Endothelial cell of umbilical vein (primary cell): ENCODE data around the gene SPNS1. TPM values are rescaled to one million over a fixed set of nuclear protein-coding genes. Genes with fewer than 3 reads are reported as not detected.

Experiments
- BruUV-seq: library from RNA; stranded (reverse); fragments of 400-500 nt; replicated peaks from 2 replicates; lab custom pipeline; 2021; lab: Mats Ljungman, UMichigan
- CTCF ChIA-PET: fragments of 300-600, 350-600 bp; sonication (Branson Sonifier 250); formaldehyde crosslinking; loops from one replicate; lab custom pipeline; 2021; ENCODE audit warnings: antibody characterized with exemption, inconsistent platforms; lab: Charles Lee
- POLR2A ChIA-PET: fragments of 300-600, 350-600 bp; sonication (Branson Sonifier 250); formaldehyde crosslinking; loops from one replicate; lab custom pipeline; 2021; ENCODE audit warnings: antibody characterized with exemption, inconsistent platforms; lab: Charles Lee
- DNase-seq: peaks from one replicate; pipeline ENCODE4 v3.0.0-alpha.2; 2011; ENCODE audit warnings: low read depth, low spot score
- FAIRE-seq: peaks from 2 replicates; lab custom pipeline; 2011; peaks lifted over from hg19 to GRCh38; lab: Jason Lieb, UNC
- H2AFZ ChIP-seq: 2 replicates; pipeline ENCODE4 v1.6.0; 2012; ENCODE audit warnings: low read depth, low read length, control low read depth, inconsistent platforms
- H3K27ac ChIP-seq: 2 replicates; pipeline ENCODE4 v1.5.1; 2011; ENCODE audit warnings: low read depth, mild to moderate bottlenecking, control low read depth, low read length, moderate library complexity; ENCODE audit not compliant: insufficient read depth
- H3K27me3 ChIP-seq, 2 experiments: 2 replicates each; pipeline versions ENCODE4 v1.6.0 to v1.6.1; 2011; ENCODE audit warnings: low read length in 2 of 2, mixed read lengths in 1 of 2; ENCODE audit not compliant: control insufficient read depth in 2 of 2, insufficient read depth in 2 of 2
- H3K36me3 ChIP-seq, 2 experiments: 2 replicates in 1 of 2; 3 replicates in 1 of 2; pipeline ENCODE4 v1.5.1; 2011; ENCODE audit warnings: low read length in 2 of 2, mild to moderate bottlenecking in 1 of 2, moderate library complexity in 1 of 2; ENCODE audit not compliant: control insufficient read depth in 2 of 2, insufficient read depth in 2 of 2; ENCODE audit errors: extremely low read depth in 1 of 2
- H3K4me1 ChIP-seq: 3 replicates; pipeline ENCODE4 v1.5.1; 2011; ENCODE audit warnings: mild to moderate bottlenecking, low read length; ENCODE audit not compliant: control insufficient read depth, insufficient read depth; ENCODE audit errors: extremely low read depth
- H3K4me2 ChIP-seq: 2 replicates; pipeline ENCODE4 v1.6.1; 2011; ENCODE audit warnings: low read length, control low read depth, mixed read lengths; ENCODE audit not compliant: insufficient read depth
- H3K4me3 ChIP-seq, 3 experiments: fragments of 200-600 bp in 1 of 3; sonication (generic), shearing (Covaris generic) in 1 of 3; replicated peaks in 1 of 3; 2 replicates each; pipeline ENCODE4 v1.5.1; 2011 to 2016; ENCODE audit warnings: control low read depth in 3 of 3, low read length in 3 of 3, mild to moderate bottlenecking in 2 of 3, inconsistent platforms in 1 of 3, low read depth in 1 of 3, moderate library complexity in 1 of 3; ENCODE audit not compliant: insufficient read depth in 1 of 3
- H3K79me2 ChIP-seq: 2 replicates; pipeline ENCODE4 v1.6.0; 2012; ENCODE audit warnings: low read length, inconsistent platforms; ENCODE audit not compliant: control insufficient read depth, insufficient read depth
- H3K9ac ChIP-seq: replicated peaks from 2 replicates; pipeline ENCODE3; 2011; ENCODE audit warnings: low read length, control low read depth; ENCODE audit not compliant: insufficient read depth; ENCODE audit errors: extremely low read depth
- H3K9me1 ChIP-seq: replicated peaks from 3 replicates; pipeline ENCODE4 v1.6.0; 2011; ENCODE audit warnings: mild to moderate bottlenecking, low read length; ENCODE audit not compliant: control insufficient read depth, insufficient read depth; ENCODE audit errors: extremely low read depth
- H3K9me3 ChIP-seq: replicated peaks from 2 replicates; pipeline ENCODE4 v1.5.1; 2012; ENCODE audit warnings: low read length, inconsistent platforms; ENCODE audit not compliant: control insufficient read depth, insufficient read depth
- H4K20me1 ChIP-seq: replicated peaks from 2 replicates; pipeline ENCODE3; 2011; ENCODE audit warnings: mild to moderate bottlenecking, low read length; ENCODE audit not compliant: control insufficient read depth, insufficient read depth; ENCODE audit errors: extremely low read depth
- CTCF ChIP-seq, 2 donors: IDR thresholded peaks; 1 replicate in 1 of 2; 2 replicates in 1 of 2; pipeline ENCODE4 v1.5.1; 2011; ENCODE audit warnings: low read length in 2 of 2, mild to moderate bottlenecking in 2 of 2, moderate library complexity in 2 of 2, control low read depth in 1 of 2, inconsistent platforms in 1 of 2, low read depth in 1 of 2; ENCODE audit not compliant: insufficient read depth in 1 of 2; ENCODE audit errors: extremely low read depth in 1 of 2
- GATA2 ChIP-seq: IDR thresholded peaks from 2 replicates; pipeline ENCODE4 v1.7.0; 2011; ENCODE audit warnings: low read depth, mild to moderate bottlenecking, moderate library complexity, mixed read lengths, low read length; ENCODE audit not compliant: insufficient read length, insufficient read depth
- JUN ChIP-seq: IDR thresholded peaks from 2 replicates; pipeline ENCODE4 v1.6.1; 2011; ENCODE audit warnings: borderline replicate concordance, low read depth; ENCODE audit not compliant: insufficient read length, insufficient read depth
- dilution Hi-C: fragments of 300-500 bp; cut with MboI; formaldehyde crosslinking; loops from one replicate; pipeline ENCODE4 v1.15.0; 2019; ENCODE audit warnings: low sequenced_read_pairs; ENCODE audit not compliant: extremely low pct_ligation_motif_present
- intact Hi-C: fragments of 100-400 bp; cut with micrococcal nuclease; formaldehyde crosslinking; loops from one replicate; pipeline ENCODE4 v1.10.0; 2022
- polyA plus RNA-seq, 4 experiments: library from polyadenylated mRNA; depleted of rRNA in 3 of 4; stranded (reverse) in 3 of 4; unstranded in 1 of 4; fragments of >200 nt; gene quantifications; 2 replicates each; pipeline versions ENCODE4 v1.2.1 to v1.2.3, GENCODE V29; 2011 to 2012; ENCODE audit warnings: missing spikeins in 1 of 4
- total RNA-seq: library from RNA; stranded (reverse); gene quantifications from 2 replicates; pipeline ENCODE4 v1.2.3, GENCODE V29; 2021

SPNS1 gene
- total and polyA plus RNA-seq, 2 donors (not counting 3 experiments of a cell fraction or from before 2014, with no cell fraction given), result 65.2 to 133 TPM

- no peaks in the 10 kb centered on the region for H3K4me1 ChIP-seq
- no peak for FAIRE-seq
- no peaks in the 10 kb centered on the region for H3K9me3 ChIP-seq
- TF ChIP-seq JUN (no peak), CTCF (IDR thresholded peaks at IDR 0.05; ENCODE audit: extremely low read depth in 1 of 2, insufficient read depth in 1 of 2, low read depth in 1 of 2, low read length in 2 of 2) (no peak)
- no peaks in the 10 kb centered on the region for H3K9me1 ChIP-seq
- H3K79me2 ChIP-seq, result no peaks in the 10 kb centered on the region
- H3K4me2 ChIP-seq, result no peak overlapping the region
- no peaks in the 10 kb centered on the region for H4K20me1 ChIP-seq
- H3K27me3 ChIP-seq, result no peaks in the 10 kb centered on the region
- no peak overlapping the region for H2AFZ ChIP-seq
- dilution Hi-C loops (no loop called here), intact Hi-C loops (no loop called here)
- no TSS peak for BruUV-seq
- no peak for DNase-seq
- peaks cover 15 to 55% of the 10 kb centered on the region in 2 experiments for H3K36me3 ChIP-seq
- no peak overlapping the region for H3K9ac ChIP-seq
- no peak overlapping the region for H3K4me3 ChIP-seq
- POLR2A ChIA-PET, result no interaction called here
- no peak overlapping the region for H3K27ac ChIP-seq
- CTCF ChIA-PET, result interaction anchor here (1.7 kb wide), 1 partner anchor 15 kb away, joined by 4 read pairs; no protein-coding TSS in a partner anchor
These were observed 15.7 kb upstream of the SPNS1 start for GRCh38 chr16:28958836-28959235.

GRCh38 chr16:28964072-28964471 lies 10.5 kb upstream of the SPNS1 start:
- H3K4me1 ChIP-seq, result no peaks in the 10 kb centered on the region
- H3K9me3 ChIP-seq, result no peaks in the 10 kb centered on the region
- H3K9ac ChIP-seq, result no peak overlapping the region
- no TSS peak for BruUV-seq
- POLR2A ChIA-PET, result no interaction called here
- TF ChIP-seq CTCF (IDR thresholded peaks at IDR 0.05; ENCODE audit: extremely low read depth in 1 of 2, insufficient read depth in 1 of 2, low read depth in 1 of 2, low read length in 2 of 2) (no peak), GATA2 (no peak)
- H3K4me2 ChIP-seq, result no peak overlapping the region
- intact Hi-C loops, result no loop called here
- no peaks in the 10 kb centered on the region for H3K27me3 ChIP-seq
- dilution Hi-C loops, result no loop called here
- H3K27ac ChIP-seq, result no peak overlapping the region
- no peak overlapping the region for H3K4me3 ChIP-seq
- FAIRE-seq, result no peak
- no peaks in the 10 kb centered on the region for H3K9me1 ChIP-seq
- no peaks in the 10 kb centered on the region for H4K20me1 ChIP-seq
- H2AFZ ChIP-seq, result no peak overlapping the region
- CTCF ChIA-PET, result interaction anchor here (1.4 kb wide), 1 partner anchor 10 kb away, joined by 5 read pairs; no protein-coding TSS in a partner anchor
- peaks cover 12 to 29% of the 10 kb centered on the region in 2 experiments for H3K36me3 ChIP-seq
- DNase-seq, result no peak
- no peaks in the 10 kb centered on the region for H3K79me2 ChIP-seq
